ENCODE measurements around the gene SENP7. TPM values are rescaled to one million over a fixed set of nuclear protein-coding genes. Genes with fewer than 3 reads are reported as not detected.

SENP7 gene
- total RNA-seq, 4 donors from 2014 or later, result 13.2 to 18.3 (median 15.8) TPM

- 63 to 71% methylated on average over 1 of the region's 1 CpG for WGBS, 2 donors
- TF ChIP-seq, protein P1, sequence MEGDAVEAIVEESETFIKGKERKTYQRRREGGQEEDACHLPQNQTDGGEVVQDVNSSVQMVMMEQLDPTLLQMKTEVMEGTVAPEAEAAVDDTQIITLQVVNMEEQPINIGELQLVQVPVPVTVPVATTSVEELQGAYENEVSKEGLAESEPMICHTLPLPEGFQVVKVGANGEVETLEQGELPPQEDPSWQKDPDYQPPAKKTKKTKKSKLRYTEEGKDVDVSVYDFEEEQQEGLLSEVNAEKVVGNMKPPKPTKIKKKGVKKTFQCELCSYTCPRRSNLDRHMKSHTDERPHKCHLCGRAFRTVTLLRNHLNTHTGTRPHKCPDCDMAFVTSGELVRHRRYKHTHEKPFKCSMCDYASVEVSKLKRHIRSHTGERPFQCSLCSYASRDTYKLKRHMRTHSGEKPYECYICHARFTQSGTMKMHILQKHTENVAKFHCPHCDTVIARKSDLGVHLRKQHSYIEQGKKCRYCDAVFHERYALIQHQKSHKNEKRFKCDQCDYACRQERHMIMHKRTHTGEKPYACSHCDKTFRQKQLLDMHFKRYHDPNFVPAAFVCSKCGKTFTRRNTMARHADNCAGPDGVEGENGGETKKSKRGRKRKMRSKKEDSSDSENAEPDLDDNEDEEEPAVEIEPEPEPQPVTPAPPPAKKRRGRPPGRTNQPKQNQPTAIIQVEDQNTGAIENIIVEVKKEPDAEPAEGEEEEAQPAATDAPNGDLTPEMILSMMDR (IDR thresholded peaks at IDR 0.05), result no peak
- no peak for TF ChIP-seq POLR2A (IDR thresholded peaks at IDR 0.05)
- DNase-seq (ENCODE audit: low spot score in 2 of 2), result no peak
- H3K4me3 ChIP-seq (ENCODE audit: low read depth, poor library complexity, severe bottlenecking), result no peak overlapping the region
- intact Hi-C loops (cut with DNase I; ENCODE audit: low total_unique reads), result no loop called here
These were observed 161.2 kb downstream of the SENP7 start for GRCh38 chr3:101351829-101352228.

DNA sequence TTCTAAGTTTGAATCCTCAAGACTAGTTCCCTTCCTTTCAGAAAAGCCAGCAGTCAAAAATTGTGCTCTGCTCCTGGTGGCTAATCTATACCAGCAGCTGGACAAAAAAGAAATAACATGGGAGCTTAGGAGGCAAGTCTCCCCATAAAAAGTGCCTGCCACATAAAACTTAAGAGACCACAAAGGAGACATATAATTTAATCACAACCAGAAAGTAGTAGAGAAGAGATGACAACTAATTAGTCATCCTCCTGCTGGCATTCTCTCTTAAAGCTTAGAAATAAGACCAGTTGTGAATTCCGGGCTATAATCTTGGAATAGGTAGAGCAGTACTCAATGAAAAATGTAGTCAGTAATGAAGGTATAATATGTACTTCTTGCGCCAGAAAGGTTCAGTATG is 172.4 kb downstream of the SENP7 start:
- H3K4me3 ChIP-seq (ENCODE audit: low read depth, poor library complexity, severe bottlenecking), result no peak overlapping the region
- 67 to 95% methylated on average over 2 of the region's 2 CpGs for WGBS, 2 donors
- intact Hi-C loops (cut with DNase I; ENCODE audit: low total_unique reads), result no loop called here
- DNase-seq (ENCODE audit: low spot score in 2 of 2), result no peak
- TF ChIP-seq, protein P1 (IDR thresholded peaks at IDR 0.05), result no peak
- no peak for TF ChIP-seq POLR2A (IDR thresholded peaks at IDR 0.05)

DNA sequence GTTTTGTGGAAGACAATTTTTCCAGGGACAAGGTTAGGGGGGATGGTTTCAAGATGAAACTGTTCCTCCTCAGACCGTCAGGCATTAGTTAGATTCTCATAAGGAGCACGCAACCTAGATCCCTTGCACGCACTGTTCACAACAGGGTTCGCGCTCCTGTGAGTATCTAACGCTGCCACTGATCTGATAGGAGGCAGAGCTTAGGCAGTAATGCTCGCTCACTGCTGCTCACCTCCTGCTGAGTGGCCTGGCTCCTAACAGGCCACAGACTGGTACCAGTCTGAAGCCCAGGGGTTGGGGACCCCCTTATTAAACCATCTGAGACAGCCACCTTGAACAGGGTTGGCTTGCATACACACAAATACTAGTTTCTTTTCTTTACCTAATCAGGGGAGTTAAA is 179.1 kb downstream of the SENP7 start:
- TF ChIP-seq POLR2A (IDR thresholded peaks at IDR 0.05), result no peak
- TF ChIP-seq, protein P1 (IDR thresholded peaks at IDR 0.05), result no peak
- intact Hi-C loops (cut with DNase I; ENCODE audit: low total_unique reads), result no loop called here
- DNase-seq (ENCODE audit: low spot score in 2 of 2), result no peak
- no peak overlapping the region for H3K4me3 ChIP-seq (ENCODE audit: low read depth, poor library complexity, severe bottlenecking)
- WGBS, 2 donors, result 90 to 95% methylated on average over 7 of the region's 7 CpGs

DNA sequence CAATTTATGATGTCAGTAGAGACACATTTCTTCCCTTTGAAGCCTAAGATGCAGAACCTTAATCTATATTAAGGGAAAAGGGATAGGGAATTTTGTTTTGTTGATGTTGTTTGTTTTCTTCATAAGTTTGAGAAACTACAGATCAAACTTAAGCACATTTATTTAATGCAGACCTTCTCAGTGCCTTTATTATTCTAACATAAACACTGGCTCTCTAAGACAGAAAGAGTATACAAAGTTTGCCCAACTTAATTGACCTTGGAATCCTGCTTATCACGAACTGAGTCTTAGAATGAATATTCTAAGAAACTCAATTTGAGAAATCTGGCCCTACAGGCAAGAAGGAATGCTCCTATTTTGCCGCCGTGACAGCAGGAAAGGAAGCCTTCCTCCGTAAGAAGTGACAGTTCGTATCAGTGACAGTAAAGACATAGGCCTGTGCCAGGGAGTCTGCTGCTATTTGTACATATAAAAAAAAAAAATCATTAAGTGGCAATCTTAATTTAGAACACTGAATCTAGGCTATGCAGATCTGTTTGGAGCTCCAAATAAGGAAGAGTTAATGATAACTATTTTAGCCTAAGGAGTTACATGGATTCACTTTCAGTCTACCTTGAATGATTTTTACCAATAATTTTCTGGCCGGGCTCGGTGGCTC is 183.9 kb downstream of the SENP7 start:
- WGBS, 2 donors, result 94 to 97% methylated on average over 7 of the region's 7 CpGs
- no peak for DNase-seq (ENCODE audit: low spot score in 2 of 2)
- H3K4me3 ChIP-seq (ENCODE audit: low read depth, poor library complexity, severe bottlenecking), result no peak overlapping the region
- TF ChIP-seq, protein P1 (IDR thresholded peaks at IDR 0.05), result no peak
- no peak for TF ChIP-seq POLR2A (IDR thresholded peaks at IDR 0.05)
- intact Hi-C loops (cut with DNase I; ENCODE audit: low total_unique reads), result no loop called here

DNA sequence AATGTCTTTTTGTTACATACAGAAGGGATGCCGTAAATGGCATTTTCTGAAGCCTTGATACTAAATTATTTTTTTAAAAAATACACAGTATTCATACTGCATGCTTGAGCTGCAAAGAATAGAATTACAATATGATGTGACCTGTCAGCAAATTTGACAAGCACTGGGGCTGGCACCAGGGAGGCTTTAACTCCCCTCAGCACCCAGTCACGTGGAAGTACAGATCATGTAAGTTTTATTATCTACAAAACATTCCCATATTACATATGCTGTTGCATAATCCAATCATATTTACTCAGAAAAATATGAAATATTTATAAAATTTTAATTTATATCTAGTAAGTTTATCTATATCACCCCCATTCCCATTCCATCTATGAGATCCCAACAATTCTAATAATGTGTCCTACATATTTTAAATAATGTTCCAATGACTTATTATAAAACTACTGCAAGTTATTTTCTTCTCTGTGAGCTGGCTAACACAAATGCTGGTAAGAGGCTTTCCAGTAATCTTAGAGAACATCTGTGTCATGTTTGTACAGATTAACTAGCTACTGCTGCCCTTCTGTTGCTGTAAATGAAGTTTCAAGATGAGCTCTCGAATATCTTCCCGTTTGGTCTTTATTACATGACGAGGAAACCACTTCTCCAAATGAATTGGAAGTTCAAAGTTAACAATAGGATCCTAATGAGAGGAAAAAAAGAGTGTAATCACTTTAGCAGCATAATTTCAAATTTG is 187.4 kb downstream of the SENP7 start:
- no peak overlapping the region for H3K4me3 ChIP-seq (ENCODE audit: low read depth, poor library complexity, severe bottlenecking)
- TF ChIP-seq, protein P1 (IDR thresholded peaks at IDR 0.05), result no peak
- no peak for TF ChIP-seq POLR2A (IDR thresholded peaks at IDR 0.05)
- WGBS, 2 donors, result 73 to 87% methylated on average over 5 of the region's 5 CpGs
- intact Hi-C loops (cut with DNase I; ENCODE audit: low total_unique reads), result no loop called here
- DNase-seq (ENCODE audit: low spot score in 2 of 2), result no peak
